Skeletal muscle tissue (tissue), 4 donors: Measurements from ENCODE around the gene ERCC4. TPM values are rescaled to one million over a fixed set of nuclear protein-coding genes. Genes with fewer than 3 reads are reported as not detected.

ENCODE experiments used
- H3K27ac ChIP-seq: one replicate; pipeline ENCODE4 v1.7.0; 2013; ENCODE audit warnings: mild to moderate bottlenecking, low read depth, low read length, inconsistent platforms
- H3K27me3 ChIP-seq, 3 donors: one replicate each; pipeline ENCODE4 v1.7.0; 2013; ENCODE audit warnings: low read length in 3 of 3; ENCODE audit not compliant: control insufficient read depth in 3 of 3, insufficient read depth in 3 of 3
- H3K36me3 ChIP-seq, 3 donors: one replicate each; pipeline ENCODE4 v1.7.0; 2013; ENCODE audit warnings: low read length in 3 of 3; ENCODE audit not compliant: control insufficient read depth in 3 of 3, insufficient read depth in 3 of 3
- H3K4me1 ChIP-seq, 3 donors: one replicate each; pipeline ENCODE4 v1.7.0; 2013; ENCODE audit warnings: low read length in 3 of 3, mild to moderate bottlenecking in 3 of 3; ENCODE audit not compliant: control insufficient read depth in 3 of 3, insufficient read depth in 3 of 3
- H3K4me3 ChIP-seq, 3 donors: one replicate each; pipeline ENCODE4 v1.7.0; 2013; ENCODE audit warnings: low read length in 3 of 3
- H3K9ac ChIP-seq, 3 donors: one replicate each; pipeline ENCODE4 v1.7.0; 2013; ENCODE audit warnings: low read length in 3 of 3, mild to moderate bottlenecking in 3 of 3, moderate library complexity in 2 of 3, low read depth in 1 of 3
- H3K9me3 ChIP-seq, 3 donors: one replicate each; pipeline ENCODE4 v1.7.0; 2013; ENCODE audit warnings: low read length in 3 of 3; ENCODE audit not compliant: control insufficient read depth in 3 of 3
- total RNA-seq: library from RNA; depleted of rRNA; stranded (reverse); fragments of >200 nt; gene quantifications from one replicate; pipeline ENCODE4 v1.2.3, GENCODE V29; 2014
- donor health status: Osteomylitis.

ERCC4 gene
- total RNA-seq, 1 donor from 2014 or later: 6.8 TPM

GRCh38 chr16:13909872-13910303 is 10.1 kb upstream of the ERCC4 start:
- H3K9me3 ChIP-seq: peaks cover 0 to 3% (median 0%) of the 10 kb centered on the region in 3 donors
- H3K9ac ChIP-seq: peak overlapping the region in 2 of 3 donors; percentile 35 to 59
- H3K4me3 ChIP-seq: peak overlapping the region in 1 of 3 donors; percentile 5
- no peaks in the 10 kb centered on the region for H3K36me3 ChIP-seq
- H3K4me1 ChIP-seq: peaks cover 0 to 13% (median 10%) of the 10 kb centered on the region in 3 donors
- peaks cover 0 to 2% (median 0%) of the 10 kb centered on the region in 3 donors for H3K27me3 ChIP-seq
- no peak overlapping the region for H3K27ac ChIP-seq

GRCh38 chr16:13911306-13911705 is 8.6 kb upstream of the ERCC4 start:
- H3K9ac ChIP-seq: no peak overlapping the region
- H3K4me1 ChIP-seq: peaks cover 6 to 22% (median 19%) of the 10 kb centered on the region in 3 donors
- no peaks in the 10 kb centered on the region for H3K36me3 ChIP-seq
- H3K27ac ChIP-seq: no peak overlapping the region
- H3K9me3 ChIP-seq: peaks cover 0 to 3% (median 0%) of the 10 kb centered on the region in 3 donors
- peaks cover 0 to 2% (median 0%) of the 10 kb centered on the region in 3 donors for H3K27me3 ChIP-seq
- no peak overlapping the region for H3K4me3 ChIP-seq

- Histone ChIP-seq H3K4me3 (no peak overlapping the region), H3K9me3 (peaks cover 0 to 3% (median 0%) of the 10 kb centered on the region in 3 donors), H3K9ac (no peak overlapping the region)
Observed at GRCh38 chr16:13911871-13912270, 8.1 kb upstream of the ERCC4 start.

GRCh38 chr16:13912891-13913290 is 7.1 kb upstream of the ERCC4 start:
- H3K9ac ChIP-seq: no peak overlapping the region
- no peak overlapping the region for H3K4me3 ChIP-seq
- H3K36me3 ChIP-seq: no peaks in the 10 kb centered on the region
- H3K9me3 ChIP-seq: peaks cover 0 to 3% (median 0%) of the 10 kb centered on the region in 3 donors
- peaks cover 0 to 2% (median 0%) of the 10 kb centered on the region in 3 donors for H3K27me3 ChIP-seq
- peaks cover 6 to 22% (median 19%) of the 10 kb centered on the region in 3 donors for H3K4me1 ChIP-seq
- H3K27ac ChIP-seq: no peak overlapping the region

More at GRCh38 chr16:13911871-13912270, 8.1 kb upstream of the ERCC4 start:
- H3K4me1 ChIP-seq: peaks cover 6 to 22% (median 19%) of the 10 kb centered on the region in 3 donors
- H3K27ac ChIP-seq: no peak overlapping the region
- no peaks in the 10 kb centered on the region for H3K36me3 ChIP-seq
- peaks cover 0 to 2% (median 0%) of the 10 kb centered on the region in 3 donors for H3K27me3 ChIP-seq

- Histone ChIP-seq H3K9me3 (peaks cover 0 to 3% (median 0%) of the 10 kb centered on the region in 3 donors), H3K27ac (no peak overlapping the region), H3K27me3 (peaks cover 0 to 2% (median 0%) of the 10 kb centered on the region in 3 donors), H3K9ac (peak overlapping the region in 2 of 3 donors; percentile 28), H3K4me3 (peak overlapping the region in 1 of 3 donors; percentile 6), H3K36me3 (no peaks in the 10 kb centered on the region), H3K4me1 (peaks cover 6 to 22% (median 19%) of the 10 kb centered on the region in 3 donors)
Observed at GRCh38 chr16:13913374-13914292, 6.3 kb upstream of the ERCC4 start.

- no peaks in the 10 kb centered on the region for H3K27me3 ChIP-seq
- H3K9ac ChIP-seq: peak overlapping the region in 1 of 3 donors; percentile 35
- no peak overlapping the region for H3K4me3 ChIP-seq
- H3K9me3 ChIP-seq: peaks cover 0 to 3% (median 0%) of the 10 kb centered on the region in 3 donors
- no peaks in the 10 kb centered on the region for H3K36me3 ChIP-seq
- H3K27ac ChIP-seq: no peak overlapping the region
- H3K4me1 ChIP-seq: peaks cover 13 to 21% (median 20%) of the 10 kb centered on the region in 3 donors
Observed at GRCh38 chr16:13915033-13915635, 4.8 kb upstream of the ERCC4 start.

GRCh38 chr16:13919330-13919682 is 648 bp upstream of the ERCC4 start:
- H3K36me3 ChIP-seq: peaks cover 3 to 5% (median 4%) of the 10 kb centered on the region in 3 donors
- peak overlapping the region; percentile 59 for H3K27ac ChIP-seq
- peak overlapping the region; percentile 93 to 97 (median 95) for H3K4me3 ChIP-seq
- H3K27me3 ChIP-seq: no peaks in the 10 kb centered on the region
- no peaks in the 10 kb centered on the region for H3K9me3 ChIP-seq
- H3K9ac ChIP-seq: peak overlapping the region; percentile 73 to 96 (median 74)
- peaks cover 22 to 31% (median 30%) of the 10 kb centered on the region in 3 donors for H3K4me1 ChIP-seq

GRCh38 chr16:13920510-13920818 is 510 bp downstream of the ERCC4 start:
- Histone ChIP-seq H3K4me3 (peak overlapping the region; percentile 93 to 97 (median 95)), H3K27ac (peak overlapping the region; percentile 81), H3K27me3 (no peaks in the 10 kb centered on the region), H3K9me3 (no peaks in the 10 kb centered on the region), H3K4me1 (peaks cover 16 to 28% (median 23%) of the 10 kb centered on the region in 3 donors), H3K36me3 (peaks cover 3 to 11% (median 5%) of the 10 kb centered on the region in 3 donors), H3K9ac (peak overlapping the region; percentile 96 to 98 (median 97))

GRCh38 chr16:13921328-13921727 is 1.4 kb downstream of the ERCC4 start:
- H3K27ac ChIP-seq: no peak overlapping the region
- peak overlapping the region in 2 of 3 donors; percentile 96 to 97 for H3K9ac ChIP-seq
- H3K4me3 ChIP-seq: peak overlapping the region in 1 of 3 donors; percentile 95
- H3K27me3 ChIP-seq: no peaks in the 10 kb centered on the region
- peaks cover 3 to 11% (median 9%) of the 10 kb centered on the region in 3 donors for H3K36me3 ChIP-seq
- H3K4me1 ChIP-seq: peaks cover 12 to 25% (median 19%) of the 10 kb centered on the region in 3 donors
- H3K9me3 ChIP-seq: no peaks in the 10 kb centered on the region
